ENCODE measurements around the gene GNRH2. TPM values are rescaled to one million over a fixed set of nuclear protein-coding genes. Genes with fewer than 3 reads are reported as not detected.

GNRH2 gene
- total and polyA plus RNA-seq, 12 donors = 0.47 TPM; not detected in 11

DNA sequence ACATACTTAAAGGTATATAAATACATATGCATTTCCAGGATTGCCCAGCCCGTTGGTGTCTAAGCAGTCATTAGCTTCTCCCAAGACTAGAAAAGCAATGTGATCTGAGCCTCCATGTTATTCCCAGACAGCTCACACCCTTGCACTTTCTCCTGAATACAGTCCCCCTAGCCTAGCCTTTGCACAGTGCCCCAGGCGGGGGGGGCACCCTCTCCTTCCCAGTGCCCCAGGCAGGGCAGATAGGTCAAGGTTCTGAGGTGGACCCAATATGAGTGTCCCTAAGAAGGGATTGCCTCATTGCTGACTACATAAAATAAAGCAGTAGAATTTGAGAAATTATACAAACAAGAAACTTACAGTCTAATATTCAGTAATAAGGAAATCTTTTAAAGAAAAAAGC, 15.4 kb upstream of the GNRH2 start:
- TF ChIP-seq CTCF (IDR thresholded peaks at IDR 0.05) = no peak
- Histone ChIP-seq H3K9me3 (no peaks in the 10 kb centered on the region), H3K27me3 (no peaks in the 10 kb centered on the region), H3K27ac (no peak overlapping the region), H3K36me3 (peaks cover 0 to 96% (median 47%) of the 10 kb centered on the region in 9 donors), H3K4me1 (peaks cover 0 to 8% (median 0%) of the 10 kb centered on the region in 9 donors), H3K4me3 (no peak overlapping the region)
- intact Hi-C loops (cut with DNase I) = no loop called here
- no peak for ATAC-seq
- no peak for DNase-seq
- 76 to 89% methylated on average over 2 of the region's 2 CpGs for WGBS, 2 donors

- no peaks in the 10 kb centered on the region for H3K9me3 ChIP-seq
- peaks cover 0 to 94% (median 46%) of the 10 kb centered on the region in 9 donors for H3K36me3 ChIP-seq
- no peak for TF ChIP-seq CTCF (IDR thresholded peaks at IDR 0.05)
- peaks cover 0 to 10% (median 0%) of the 10 kb centered on the region in 9 donors for H3K4me1 ChIP-seq
- WGBS, 2 donors = 96 to 97% methylated on average over 3 of the region's 3 CpGs
- no peaks in the 10 kb centered on the region for H3K27me3 ChIP-seq
- DNase-seq (no peak), ATAC-seq (no peak)
- H3K4me3 ChIP-seq = no peak overlapping the region
- intact Hi-C loops (cut with DNase I) = no loop called here
- no peak overlapping the region for H3K27ac ChIP-seq
These were observed 11.8 kb upstream of the GNRH2 start for GRCh38 chr20:3031524-3032147.

GRCh38 chr20:3032624-3033023, 10.8 kb upstream of the GNRH2 start:
- DNase-seq (peak in 1 of 2 donors; percentile 43), ATAC-seq (peak in 4 of 8 donors; percentile 13 to 49 (median 32))
- Histone ChIP-seq H3K27ac (no peak overlapping the region), H3K27me3 (no peaks in the 10 kb centered on the region), H3K4me3 (no peak overlapping the region), H3K4me1 (peaks cover 0 to 10% (median 0%) of the 10 kb centered on the region in 9 donors), H3K36me3 (peaks cover 0 to 94% (median 44%) of the 10 kb centered on the region in 9 donors), H3K9me3 (no peaks in the 10 kb centered on the region)
- 71 to 82% methylated on average over 8 of the region's 8 CpGs for WGBS, 2 donors
- intact Hi-C loops (cut with DNase I) = no loop called here
- no peak for TF ChIP-seq CTCF (IDR thresholded peaks at IDR 0.05)

DNA sequence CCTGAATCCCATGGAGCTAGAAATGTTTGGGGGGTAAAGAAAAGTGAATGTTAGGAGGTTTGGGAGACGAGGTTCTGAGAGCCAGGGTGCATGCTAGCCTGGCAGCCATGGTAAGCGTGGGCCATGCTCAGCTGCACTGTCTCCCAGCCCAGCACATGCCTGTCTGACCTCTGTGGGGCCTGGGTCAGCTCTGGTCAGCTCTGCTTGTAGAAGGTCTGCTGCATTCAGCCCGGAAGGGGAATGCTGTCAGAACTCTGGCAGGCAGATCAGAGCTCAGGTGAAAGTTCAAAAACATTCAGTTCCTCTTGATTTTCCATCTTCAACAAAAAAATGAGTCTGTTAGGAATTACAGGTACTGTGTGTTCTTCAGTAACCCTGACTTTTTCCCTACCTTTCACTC, 5.8 kb upstream of the GNRH2 start:
- TF ChIP-seq CTCF (IDR thresholded peaks at IDR 0.05) = no peak
- ATAC-seq (no peak), DNase-seq (no peak)
- WGBS, 2 donors = 91 to 95% methylated on average over 3 of the region's 3 CpGs
- Histone ChIP-seq H3K27ac (no peak overlapping the region), H3K27me3 (no peaks in the 10 kb centered on the region), H3K4me1 (peaks cover 0 to 18% (median 11%) of the 10 kb centered on the region in 9 donors), H3K9me3 (no peaks in the 10 kb centered on the region), H3K36me3 (peaks cover 5 to 81% (median 45%) of the 10 kb centered on the region in 9 donors), H3K4me3 (no peak overlapping the region)
- intact Hi-C loops (cut with DNase I) = no loop called here

Data from heart right ventricle (tissue), 16 donors.